Stimulated activated memory B cell treated with anti-CD40 and anti-IgM and Interleukin-4, amounts not matched to agents 10 μg/mL and 1 μg/mL and 100 μg/mL, for 72 hours (primary cell): Measurements from ENCODE around the gene VPS50.
"Not testable (repeated sequence)": the region's sequence is repeated elsewhere in the genome, so short reads cannot be mapped to it uniquely, and the experiment has no call there.

Experiments
- ATAC-seq: fragments of 150-1000 bp; cut with Tn5 transposase; 2 replicates; pipeline ENCODE4 v1.10.0; 2021
- H3K27ac Mint-ChIP-seq: one replicate; pipeline ENCODE4 v1.8.0; 2022; ENCODE audit warnings: mild to moderate bottlenecking, mixed read lengths
- H3K27me3 Mint-ChIP-seq: one replicate; pipeline ENCODE4 v1.8.0; 2022; ENCODE audit warnings: mixed read lengths
- H3K36me3 Mint-ChIP-seq: one replicate; pipeline ENCODE4 v1.8.0; 2022; ENCODE audit warnings: mixed read lengths
- H3K4me1 Mint-ChIP-seq: one replicate; pipeline ENCODE4 v1.8.0; 2022; ENCODE audit warnings: mixed read lengths
- H3K4me3 Mint-ChIP-seq: one replicate; pipeline ENCODE4 v1.8.0; 2022; ENCODE audit warnings: mild to moderate bottlenecking, moderate library complexity, mixed read lengths
- H3K9me3 Mint-ChIP-seq: one replicate; pipeline ENCODE4 v1.8.0; 2022; ENCODE audit warnings: mixed read lengths

Gene VPS50

DNA sequence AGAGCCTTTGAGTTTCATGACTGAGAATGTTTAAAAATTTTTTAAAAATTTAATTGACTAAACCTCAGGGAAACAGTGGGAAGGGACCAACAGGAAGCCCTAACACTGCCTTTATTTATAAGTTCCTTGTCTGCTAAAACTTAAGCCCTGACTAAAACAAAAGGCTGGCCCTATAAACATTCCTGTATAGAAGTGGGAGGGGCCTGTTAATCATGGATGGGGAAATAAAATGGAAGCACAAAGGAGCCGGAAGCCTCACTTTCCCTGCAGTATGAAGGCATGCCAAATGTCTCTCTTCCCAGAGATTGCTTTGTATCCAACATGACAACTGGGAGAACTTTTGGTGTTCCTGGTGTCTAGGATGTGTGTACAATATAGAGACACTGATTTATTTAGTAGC lies 66.0 kb downstream of the VPS50 start:
- Mint-ChIP-seq H3K9me3 (no peaks in the 10 kb centered on the region), H3K27me3 (no peaks in the 10 kb centered on the region), H3K4me3 (no peak overlapping the region), H3K4me1 (no peaks in the 10 kb centered on the region), H3K27ac (no peak overlapping the region), H3K36me3 (peaks cover 34% of the 10 kb centered on the region)
- no peak for ATAC-seq

DNA sequence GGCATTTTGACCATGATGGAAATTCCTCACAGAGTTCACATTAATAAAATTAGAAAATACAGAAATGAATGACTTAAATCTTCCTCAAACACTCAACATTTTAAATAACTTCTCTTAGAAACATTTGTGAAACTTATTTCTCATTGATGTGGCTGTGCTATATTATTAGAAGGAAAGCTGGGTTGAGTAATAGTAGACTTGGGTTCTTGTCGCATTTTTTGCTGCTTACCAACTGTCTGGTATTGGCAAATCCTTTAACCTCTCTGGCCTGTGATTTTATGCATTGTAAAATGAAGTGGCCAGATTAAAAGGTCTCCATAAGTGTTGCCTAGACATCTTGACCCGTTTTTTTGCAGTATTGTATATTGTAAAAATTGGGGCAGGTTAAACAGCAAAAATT lies 66.5 kb downstream of the VPS50 start:
- no peak for ATAC-seq
- Mint-ChIP-seq H3K27ac (no peak overlapping the region), H3K9me3 (no peaks in the 10 kb centered on the region), H3K36me3 (peaks cover 34% of the 10 kb centered on the region), H3K4me3 (no peak overlapping the region), H3K27me3 (no peaks in the 10 kb centered on the region), H3K4me1 (no peaks in the 10 kb centered on the region)

- H3K4me1 Mint-ChIP-seq, result no peaks in the 10 kb centered on the region
- ATAC-seq, result no peak
- H3K9me3 Mint-ChIP-seq, result no peaks in the 10 kb centered on the region
- H3K27me3 Mint-ChIP-seq, result no peaks in the 10 kb centered on the region
- peaks cover 31% of the 10 kb centered on the region for H3K36me3 Mint-ChIP-seq
- no peak overlapping the region for H3K27ac Mint-ChIP-seq
- H3K4me3 Mint-ChIP-seq, result no peak overlapping the region
Observed at GRCh38 chr7:93301736-93302135, 69.6 kb downstream of the VPS50 start.

GRCh38 chr7:93307131-93307660 lies 75.0 kb downstream of the VPS50 start:
- Mint-ChIP-seq H3K4me1 (no peaks in the 10 kb centered on the region), H3K27ac (no peak overlapping the region), H3K4me3 (no peak overlapping the region), H3K27me3 (no peaks in the 10 kb centered on the region), H3K9me3 (no peaks in the 10 kb centered on the region), H3K36me3 (peaks cover 23% of the 10 kb centered on the region)
- no peak for ATAC-seq

- H3K27me3 Mint-ChIP-seq, result no peaks in the 10 kb centered on the region
- peaks cover 24% of the 10 kb centered on the region for H3K36me3 Mint-ChIP-seq
- H3K4me1 Mint-ChIP-seq, result no peaks in the 10 kb centered on the region
- H3K27ac Mint-ChIP-seq, result no peak overlapping the region
- no peak overlapping the region for H3K4me3 Mint-ChIP-seq
- H3K9me3 Mint-ChIP-seq, result no peaks in the 10 kb centered on the region
- no peak for ATAC-seq
Observed at GRCh38 chr7:93307943-93308342, 75.8 kb downstream of the VPS50 start.

GRCh38 chr7:93310346-93310745 lies 78.2 kb downstream of the VPS50 start:
- Mint-ChIP-seq H3K4me3 (no peak overlapping the region), H3K4me1 (no peaks in the 10 kb centered on the region), H3K36me3 (peaks cover 25% of the 10 kb centered on the region), H3K27me3 (no peaks in the 10 kb centered on the region), H3K9me3 (no peaks in the 10 kb centered on the region), H3K27ac (no peak overlapping the region)
- ATAC-seq, result no peak

- no peak overlapping the region for H3K4me3 Mint-ChIP-seq
- no peaks in the 10 kb centered on the region for H3K4me1 Mint-ChIP-seq
- no peaks in the 10 kb centered on the region for H3K9me3 Mint-ChIP-seq
- no peak overlapping the region for H3K27ac Mint-ChIP-seq
- no peak for ATAC-seq
- peaks cover 40% of the 10 kb centered on the region for H3K36me3 Mint-ChIP-seq
- H3K27me3 Mint-ChIP-seq, result no peaks in the 10 kb centered on the region
Observed at GRCh38 chr7:93314449-93314848, 82.3 kb downstream of the VPS50 start.

DNA sequence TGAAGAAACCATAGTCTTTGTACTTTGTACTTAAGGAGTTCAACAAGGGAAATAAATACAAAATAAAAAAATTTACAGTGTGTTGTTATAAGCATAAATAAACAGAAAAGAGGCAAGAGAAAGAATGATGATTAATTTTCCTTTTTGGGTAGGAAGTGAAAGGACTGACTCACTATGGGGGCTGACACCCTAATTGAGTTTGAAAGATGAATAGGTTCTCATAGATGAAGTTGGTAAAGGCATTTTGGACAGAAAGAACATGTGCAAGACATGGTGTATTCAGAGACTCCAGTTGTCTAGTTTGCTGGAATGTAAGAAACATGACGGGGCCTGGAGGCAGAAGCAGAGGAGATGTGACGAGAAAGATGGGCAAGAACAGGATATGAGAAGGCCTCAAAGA lies 83.7 kb downstream of the VPS50 start:
- Mint-ChIP-seq H3K9me3 (no peaks in the 10 kb centered on the region), H3K4me3 (no peak overlapping the region), H3K36me3 (peaks cover 45% of the 10 kb centered on the region), H3K27me3 (no peaks in the 10 kb centered on the region), H3K4me1 (no peaks in the 10 kb centered on the region), H3K27ac (no peak overlapping the region)
- no peak for ATAC-seq

GRCh38 chr7:93316730-93317129 lies 84.6 kb downstream of the VPS50 start:
- no peak overlapping the region for H3K4me3 Mint-ChIP-seq
- H3K36me3 Mint-ChIP-seq, result peaks cover 53% of the 10 kb centered on the region
- H3K9me3 Mint-ChIP-seq, result no peaks in the 10 kb centered on the region
- no peaks in the 10 kb centered on the region for H3K27me3 Mint-ChIP-seq
- H3K27ac Mint-ChIP-seq, result no peak overlapping the region
- H3K4me1 Mint-ChIP-seq, result no peaks in the 10 kb centered on the region
- ATAC-seq, result no peak

- no peak overlapping the region for H3K4me3 Mint-ChIP-seq
- H3K4me1 Mint-ChIP-seq, result no peaks in the 10 kb centered on the region
- H3K9me3 Mint-ChIP-seq, result no peaks in the 10 kb centered on the region
- peaks cover 62% of the 10 kb centered on the region for H3K36me3 Mint-ChIP-seq
- no peaks in the 10 kb centered on the region for H3K27me3 Mint-ChIP-seq
- no peak for ATAC-seq
- H3K27ac Mint-ChIP-seq, result no peak overlapping the region
Observed at GRCh38 chr7:93320887-93321286, 88.7 kb downstream of the VPS50 start.

DNA sequence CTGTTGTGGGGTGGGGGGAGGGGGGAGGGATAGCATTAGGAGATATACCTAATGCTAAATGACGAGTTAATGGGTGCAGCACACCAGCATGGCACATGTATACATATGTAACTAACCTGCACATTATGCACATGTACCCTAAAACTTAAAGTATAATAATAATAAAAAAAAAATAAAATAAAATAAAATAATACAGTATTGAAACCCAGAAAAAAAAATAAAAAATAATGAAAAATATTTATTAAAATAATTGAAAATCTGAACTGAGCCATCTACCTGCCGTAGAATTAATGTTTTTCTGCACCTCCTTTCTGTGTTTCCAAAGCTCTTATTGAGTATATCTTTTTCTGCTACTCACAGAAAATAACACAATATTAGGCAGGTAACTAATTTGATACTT lies 94.1 kb downstream of the VPS50 start:
- not testable (repeated sequence) for H3K4me1 Mint-ChIP-seq, H3K27ac Mint-ChIP-seq, H3K9me3 Mint-ChIP-seq, H3K27me3 Mint-ChIP-seq, ATAC-seq, H3K4me3 Mint-ChIP-seq
- H3K36me3 Mint-ChIP-seq, result peaks cover 30% of the 10 kb centered on the region

DNA sequence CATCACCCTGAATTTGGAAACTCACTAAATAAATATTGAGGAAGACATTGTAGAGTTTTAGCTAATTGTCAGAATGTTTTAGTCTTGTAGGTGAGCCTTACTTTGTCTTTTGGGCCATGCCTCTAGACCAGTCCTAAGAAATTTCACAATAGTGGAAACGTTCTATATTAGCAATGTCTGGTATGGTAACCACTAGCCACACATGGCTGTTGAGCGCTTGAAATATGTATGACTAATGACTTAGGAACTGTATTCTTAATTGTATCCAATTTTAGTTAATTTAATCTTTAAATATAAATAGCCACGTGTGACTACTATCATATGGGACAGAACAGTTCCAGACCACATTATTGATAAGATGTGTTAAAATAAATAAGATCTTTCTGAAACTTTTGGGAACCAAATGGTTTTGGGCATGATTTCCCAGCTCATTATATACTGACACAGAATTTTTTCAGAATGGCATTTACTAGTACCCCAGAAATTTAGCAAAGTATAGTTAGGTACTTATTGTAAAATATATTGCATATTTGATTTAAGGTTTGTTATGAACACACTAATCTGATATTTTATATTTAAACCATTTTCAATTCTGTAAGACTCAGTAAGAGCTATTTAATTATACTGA lies 95.0 kb downstream of the VPS50 start:
- Mint-ChIP-seq H3K4me1 (no peaks in the 10 kb centered on the region), H3K36me3 (peaks cover 21% of the 10 kb centered on the region), H3K27me3 (no peaks in the 10 kb centered on the region), H3K27ac (no peak overlapping the region), H3K4me3 (no peak overlapping the region), H3K9me3 (no peaks in the 10 kb centered on the region)
- ATAC-seq, result no peak

DNA sequence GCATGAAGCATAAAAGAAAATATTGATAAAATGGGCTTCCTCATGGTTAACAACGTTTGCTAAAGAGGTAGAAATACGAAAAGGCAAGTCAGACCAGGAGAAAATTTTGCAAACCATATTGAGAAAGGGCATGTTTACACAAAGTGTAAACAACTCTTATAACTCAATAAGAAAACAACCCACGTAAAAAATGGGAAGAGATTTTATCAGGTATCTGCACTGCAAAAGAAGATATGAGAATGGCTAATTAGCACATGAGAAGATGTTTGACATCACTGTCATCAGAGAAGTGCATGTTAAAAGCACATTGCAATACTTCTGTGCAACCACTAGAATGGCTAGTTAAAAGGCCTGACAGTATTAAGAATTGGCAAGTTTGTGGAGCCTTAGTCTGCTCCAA lies 99.5 kb downstream of the VPS50 start:
- no peaks in the 10 kb centered on the region for H3K4me1 Mint-ChIP-seq
- H3K27ac Mint-ChIP-seq, result no peak overlapping the region
- H3K9me3 Mint-ChIP-seq, result no peaks in the 10 kb centered on the region
- H3K4me3 Mint-ChIP-seq, result no peak overlapping the region
- no peak for ATAC-seq
- peaks cover 28% of the 10 kb centered on the region for H3K36me3 Mint-ChIP-seq
- H3K27me3 Mint-ChIP-seq, result no peaks in the 10 kb centered on the region

GRCh38 chr7:93332172-93332571 lies 100.0 kb downstream of the VPS50 start:
- Mint-ChIP-seq H3K36me3 (peaks cover 28% of the 10 kb centered on the region), H3K9me3 (no peaks in the 10 kb centered on the region), H3K27me3 (no peaks in the 10 kb centered on the region), H3K4me1 (no peaks in the 10 kb centered on the region), H3K4me3 (no peak overlapping the region), H3K27ac (no peak overlapping the region)
- ATAC-seq, result no peak

DNA sequence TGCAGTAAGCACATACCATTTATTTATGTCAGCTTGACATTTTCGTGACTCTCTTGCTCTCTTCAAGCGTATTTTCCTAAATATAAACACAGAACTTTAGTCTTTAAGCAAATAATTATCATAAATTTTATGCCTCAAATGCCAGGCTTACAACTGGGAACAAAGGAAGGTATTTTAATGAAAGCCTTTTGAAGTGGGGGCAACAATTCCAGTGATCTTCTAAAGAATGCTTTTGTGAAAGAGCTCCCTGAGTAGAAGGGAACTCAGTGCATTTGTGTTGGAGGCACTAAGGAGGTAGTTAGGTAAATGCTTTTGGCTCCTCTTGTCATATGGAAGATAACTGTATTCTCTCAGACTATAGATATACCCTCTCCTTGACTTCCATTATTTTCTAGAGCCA lies 104.9 kb downstream of the VPS50 start:
- Mint-ChIP-seq H3K4me1 (no peaks in the 10 kb centered on the region), H3K27me3 (no peaks in the 10 kb centered on the region), H3K36me3 (peaks cover 59% of the 10 kb centered on the region), H3K9me3 (no peaks in the 10 kb centered on the region), H3K27ac (no peak overlapping the region), H3K4me3 (no peak overlapping the region)
- ATAC-seq, result no peak

GRCh38 chr7:93342178-93342577 lies 110.0 kb downstream of the VPS50 start:
- H3K4me3 Mint-ChIP-seq, H3K4me1 Mint-ChIP-seq, H3K9me3 Mint-ChIP-seq, H3K27ac Mint-ChIP-seq, H3K27me3 Mint-ChIP-seq, ATAC-seq: not testable (repeated sequence)
- H3K36me3 Mint-ChIP-seq, result peaks cover 47% of the 10 kb centered on the region

DNA sequence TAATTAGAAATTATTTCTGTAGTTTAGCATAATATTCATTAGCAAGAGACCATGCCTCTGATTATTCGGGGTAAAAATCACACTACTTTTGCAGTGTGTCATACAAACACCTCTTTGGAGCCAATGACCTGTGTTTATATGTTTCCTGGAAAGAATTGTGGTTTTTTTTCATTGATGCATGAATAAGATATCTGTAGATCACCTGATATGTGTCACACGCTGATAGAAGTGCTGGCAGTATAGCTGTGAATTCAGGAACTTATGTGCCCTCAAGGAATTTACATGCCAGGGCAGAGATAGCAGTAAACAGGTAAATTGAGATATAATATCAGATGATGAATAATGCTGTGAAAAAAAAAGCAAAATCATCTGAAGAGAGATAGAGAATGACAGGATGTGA lies 118.2 kb downstream of the VPS50 start:
- Mint-ChIP-seq H3K4me3 (no peak overlapping the region), H3K4me1 (no peaks in the 10 kb centered on the region), H3K27ac (no peak overlapping the region), H3K36me3 (peaks cover 27% of the 10 kb centered on the region), H3K9me3 (no peaks in the 10 kb centered on the region), H3K27me3 (no peaks in the 10 kb centered on the region)
- no peak for ATAC-seq
